Medulla oblongata (tissue), 1 donor: Measurements from ENCODE around the gene DOCK11.

Experiments used
- DNase-seq: peaks from one replicate; pipeline ENCODE4 v3.0.0-alpha.2; 2015; ENCODE audit errors: extremely low spot score

The DOCK11 gene

DNA sequence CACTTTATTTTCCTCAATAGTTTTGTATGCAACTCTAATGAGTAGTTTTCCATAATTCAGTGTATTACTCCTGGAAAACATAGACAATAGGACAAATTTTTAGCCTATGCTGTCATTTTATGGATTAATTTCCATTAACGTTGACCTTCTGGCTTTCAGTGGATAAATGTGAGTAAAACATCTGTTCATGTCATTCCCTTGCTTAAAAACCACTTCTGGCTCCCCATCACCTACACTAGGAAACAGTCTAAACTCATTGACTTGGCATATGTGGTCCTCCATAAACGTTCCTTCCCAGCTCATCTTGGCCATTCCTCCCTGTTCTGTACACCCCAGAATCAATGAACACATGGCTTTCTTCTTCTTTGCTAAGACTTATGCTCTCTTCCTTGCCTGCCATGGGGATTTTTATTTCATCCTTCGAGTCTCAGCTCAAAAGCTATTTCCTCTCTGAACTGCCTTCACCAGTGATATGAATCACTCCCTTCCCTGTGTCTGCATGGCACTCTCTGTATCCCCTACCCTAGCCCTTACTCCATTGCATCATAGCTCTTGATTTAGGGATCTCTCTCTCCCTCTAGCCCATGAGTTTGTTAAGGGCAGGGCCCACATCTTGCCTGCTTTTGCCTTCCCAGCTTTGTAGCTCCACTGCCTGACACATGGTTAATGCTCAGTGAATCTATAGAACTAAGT is 34.8 kb downstream of the DOCK11 start:
- DNase-seq = no peak

DNA sequence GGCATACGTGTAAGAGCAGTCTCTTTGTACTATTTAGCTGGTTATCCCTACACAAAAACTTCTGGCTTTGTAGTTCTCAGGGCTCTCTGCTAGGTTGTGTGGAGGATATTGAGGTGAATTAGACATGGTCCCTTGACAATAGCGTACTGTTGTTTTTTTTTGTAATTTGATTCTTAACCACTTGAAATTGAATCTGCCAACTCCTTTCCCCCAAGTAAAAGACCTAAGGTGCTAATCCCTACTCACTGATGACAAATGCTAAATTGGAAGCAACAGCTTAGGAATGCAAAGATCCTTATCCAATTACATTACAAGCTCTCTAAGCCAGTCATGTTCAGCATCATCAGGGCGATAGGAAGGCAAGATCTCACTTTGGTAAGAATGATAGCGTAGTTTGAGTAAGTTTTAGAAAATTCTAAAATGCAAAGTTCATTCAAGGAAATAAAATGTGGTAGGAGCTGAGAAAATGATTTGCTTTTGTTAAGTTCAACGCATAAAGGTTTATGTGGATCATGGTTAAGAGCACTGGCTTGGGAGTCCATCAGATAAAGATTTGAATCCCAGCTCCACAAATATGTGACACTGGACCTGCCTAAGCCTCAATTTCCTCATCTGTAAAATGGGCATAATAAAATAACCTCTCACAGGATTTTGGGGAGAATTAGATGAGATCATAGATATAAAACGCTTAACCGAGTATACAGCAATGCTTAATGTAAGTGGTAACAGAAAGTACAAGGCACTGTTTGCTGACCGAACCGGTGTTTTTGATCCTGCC is 39.3 kb downstream of the DOCK11 start:
- DNase-seq = no peak

DNA sequence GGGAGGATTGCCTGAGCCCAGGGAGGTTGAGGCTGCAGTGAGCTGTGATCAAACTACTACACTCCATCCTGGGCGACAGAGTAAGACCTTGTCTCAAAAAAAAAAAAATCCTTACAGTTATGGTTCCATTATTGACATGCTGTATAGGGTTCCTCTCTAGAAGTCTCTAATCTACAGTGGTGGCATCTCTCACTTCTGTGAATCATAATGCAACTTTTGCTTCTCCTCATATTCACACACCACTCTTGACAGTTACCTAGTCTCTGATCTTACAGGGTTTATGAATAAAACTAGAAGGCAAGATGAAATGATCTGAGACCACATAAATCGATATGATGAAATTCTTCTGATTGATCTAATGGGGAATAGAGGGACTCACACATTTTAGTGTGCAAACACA is 40.6 kb downstream of the DOCK11 start:
- DNase-seq = no peak

DNA sequence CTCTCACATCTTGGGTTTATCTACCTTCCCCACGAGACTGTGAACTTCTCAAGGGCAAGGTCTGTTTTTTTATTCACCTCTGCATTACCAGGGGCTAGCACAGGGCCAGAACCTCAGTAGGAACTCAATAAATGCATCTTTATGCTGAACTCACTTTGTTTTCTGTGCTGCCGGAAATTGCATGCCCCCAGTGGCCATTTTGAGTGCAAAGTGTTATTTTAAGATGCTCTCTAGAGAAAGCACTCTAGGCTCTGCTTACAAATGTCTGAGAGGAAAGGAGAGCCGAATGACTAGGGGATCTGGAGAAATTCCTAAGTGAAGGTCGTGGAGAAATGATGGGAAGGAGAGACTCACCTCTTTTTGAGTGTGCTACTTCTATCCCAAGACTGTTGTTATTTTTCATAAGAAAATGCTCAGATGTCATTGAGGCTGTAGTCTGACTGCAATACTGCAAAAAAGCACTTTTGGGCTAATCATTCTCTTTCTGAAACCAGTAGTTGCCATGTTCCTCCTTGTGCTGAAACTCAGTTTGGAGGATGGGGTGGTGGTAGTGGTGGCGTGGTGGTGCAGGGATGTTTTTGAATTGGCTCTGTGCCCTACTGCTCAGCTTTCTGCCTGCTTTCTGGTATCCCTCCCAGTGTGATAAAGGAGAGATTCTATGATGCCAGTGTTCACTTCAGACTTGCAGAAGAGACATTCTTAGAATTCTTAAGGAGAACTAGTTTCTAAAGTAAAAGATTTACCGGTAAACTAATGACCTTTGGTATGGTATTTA is 41.3 kb downstream of the DOCK11 start:
- peak; percentile 28 for DNase-seq

DNA sequence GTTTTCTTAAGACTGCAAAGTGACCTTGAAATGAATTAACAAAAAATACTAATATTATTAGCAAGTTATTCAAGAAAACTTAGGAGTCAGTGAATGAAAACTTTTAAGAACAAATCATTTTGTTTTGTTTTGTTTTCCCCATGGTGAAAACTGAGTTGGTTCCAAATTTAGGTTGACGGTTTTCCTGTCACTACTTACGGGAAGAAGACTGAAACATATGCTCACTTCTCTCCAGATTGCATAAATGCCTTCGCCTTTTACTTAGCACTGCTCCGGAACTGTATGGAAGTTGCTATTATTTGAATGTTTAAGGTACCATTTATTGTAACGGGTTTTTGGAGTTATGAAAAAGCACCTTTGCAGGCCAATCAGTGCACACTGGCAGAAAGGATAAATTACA is 42.8 kb downstream of the DOCK11 start:
- DNase-seq = no peak

DNA sequence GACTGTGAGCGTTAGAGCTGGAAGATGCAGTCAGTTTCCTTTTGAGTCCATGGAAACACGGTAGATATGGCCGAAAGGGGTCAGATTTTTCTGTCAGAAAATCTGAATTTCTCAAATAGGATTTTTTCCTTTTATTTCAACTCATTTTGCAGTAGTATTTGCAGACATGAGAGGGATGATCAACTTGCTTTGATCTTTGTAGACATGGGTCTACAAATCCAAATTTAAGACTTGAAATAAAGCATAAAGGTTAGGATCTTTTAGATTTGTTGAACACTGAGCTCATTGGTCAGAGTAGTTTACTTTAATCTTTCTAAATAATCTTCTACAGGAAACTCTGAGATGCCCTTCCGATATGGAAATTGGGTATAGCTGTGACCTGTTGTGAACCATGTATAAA is 44.7 kb downstream of the DOCK11 start:
- no peak for DNase-seq

DNA sequence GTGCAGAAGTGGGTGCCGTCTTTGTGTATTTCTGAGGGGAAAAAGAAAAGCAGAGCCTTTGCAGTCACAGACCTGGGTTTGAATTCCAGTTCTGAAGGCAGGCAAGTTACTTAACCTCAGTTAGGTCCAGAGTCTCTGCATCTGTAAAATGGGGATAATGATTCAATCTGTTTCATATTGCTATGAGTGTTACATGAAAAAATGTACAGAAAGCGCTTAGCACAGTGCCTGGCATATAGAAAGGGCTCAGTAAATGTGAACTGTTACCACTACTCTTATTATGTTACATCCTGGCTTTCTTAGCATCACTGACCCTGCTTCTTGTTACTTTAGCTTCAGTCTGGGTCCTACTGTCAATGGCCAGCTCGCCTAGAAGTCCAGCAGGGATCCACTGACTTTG is 45.9 kb downstream of the DOCK11 start:
- DNase-seq = no peak

DNA sequence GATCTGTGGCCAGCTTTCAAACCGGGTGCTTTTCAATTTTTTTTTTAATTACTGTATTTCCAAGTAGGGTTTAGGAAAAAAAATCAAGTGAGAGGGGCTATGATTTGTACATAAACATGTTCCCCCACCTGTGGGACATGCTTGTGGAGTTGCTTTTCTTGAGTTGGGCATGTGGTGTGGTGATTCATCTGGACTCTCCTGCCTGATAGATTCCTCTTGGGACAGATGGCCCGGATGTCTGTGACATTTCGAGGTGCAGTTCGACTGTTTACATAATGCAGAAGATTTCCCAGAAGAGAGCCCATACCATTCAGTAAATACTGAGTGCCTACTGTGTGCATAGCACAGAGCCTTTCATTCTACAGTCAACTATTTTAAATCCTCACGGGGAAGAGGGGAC is 49.9 kb downstream of the DOCK11 start:
- DNase-seq = no peak

DNA sequence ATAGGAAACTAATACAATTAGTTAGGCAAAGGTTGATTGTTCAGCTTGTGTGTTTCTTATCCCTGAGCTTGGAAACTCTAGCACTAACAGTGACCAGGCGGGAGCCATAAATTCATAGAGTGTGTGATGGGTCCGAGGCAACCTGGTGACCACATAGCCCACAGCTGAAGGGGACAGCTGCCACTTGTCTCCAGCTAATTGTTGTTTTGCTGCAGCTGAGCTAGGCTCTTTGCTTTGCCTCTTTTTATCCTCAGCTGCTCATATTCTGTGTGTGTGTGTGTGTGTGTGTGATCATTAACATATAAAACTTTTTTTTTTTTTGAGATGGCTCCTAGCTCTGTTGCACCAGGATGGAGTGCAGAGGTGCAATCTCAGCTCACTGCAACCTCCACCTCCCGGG is 53.2 kb downstream of the DOCK11 start:
- DNase-seq = no peak

DNA sequence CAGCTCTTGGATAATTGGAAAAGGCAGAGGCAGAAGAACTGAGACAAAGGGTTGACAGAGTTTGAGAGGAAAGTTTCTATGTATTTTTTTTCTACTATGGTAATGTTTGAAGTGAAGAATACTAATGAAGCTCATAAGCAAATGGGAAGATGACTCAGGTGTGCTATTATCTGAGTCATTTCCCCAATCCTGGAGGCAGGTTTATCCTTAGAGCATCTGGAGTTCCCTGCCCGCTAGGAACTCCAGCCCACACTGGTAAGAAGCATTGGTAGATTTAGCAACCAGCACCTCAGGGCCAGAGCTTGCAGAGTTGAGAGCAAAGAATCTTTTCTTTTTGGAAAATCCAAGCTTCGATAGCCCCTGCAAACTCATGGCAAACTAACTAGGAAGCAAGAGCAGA is 55.2 kb downstream of the DOCK11 start:
- no peak for DNase-seq

DNA sequence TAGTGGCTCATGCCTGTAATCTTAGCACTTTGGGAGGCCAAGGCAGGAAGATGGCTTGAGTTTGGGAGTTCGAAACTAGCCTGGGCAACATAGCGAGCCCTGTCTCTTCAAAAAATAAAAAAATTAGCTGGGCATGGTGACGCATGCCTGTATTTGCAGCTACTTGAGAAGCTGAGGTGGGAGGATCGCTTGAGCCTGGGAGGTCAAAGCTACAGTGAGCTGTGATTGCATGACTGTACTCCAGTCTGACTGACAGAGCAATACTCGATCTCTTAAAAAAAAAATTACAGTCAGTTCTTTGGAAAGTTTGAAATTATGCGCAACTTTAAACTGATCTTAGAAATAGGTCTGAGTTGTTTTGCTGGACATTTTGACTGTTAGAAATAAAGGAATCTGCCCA is 55.8 kb downstream of the DOCK11 start:
- no peak for DNase-seq

DNA sequence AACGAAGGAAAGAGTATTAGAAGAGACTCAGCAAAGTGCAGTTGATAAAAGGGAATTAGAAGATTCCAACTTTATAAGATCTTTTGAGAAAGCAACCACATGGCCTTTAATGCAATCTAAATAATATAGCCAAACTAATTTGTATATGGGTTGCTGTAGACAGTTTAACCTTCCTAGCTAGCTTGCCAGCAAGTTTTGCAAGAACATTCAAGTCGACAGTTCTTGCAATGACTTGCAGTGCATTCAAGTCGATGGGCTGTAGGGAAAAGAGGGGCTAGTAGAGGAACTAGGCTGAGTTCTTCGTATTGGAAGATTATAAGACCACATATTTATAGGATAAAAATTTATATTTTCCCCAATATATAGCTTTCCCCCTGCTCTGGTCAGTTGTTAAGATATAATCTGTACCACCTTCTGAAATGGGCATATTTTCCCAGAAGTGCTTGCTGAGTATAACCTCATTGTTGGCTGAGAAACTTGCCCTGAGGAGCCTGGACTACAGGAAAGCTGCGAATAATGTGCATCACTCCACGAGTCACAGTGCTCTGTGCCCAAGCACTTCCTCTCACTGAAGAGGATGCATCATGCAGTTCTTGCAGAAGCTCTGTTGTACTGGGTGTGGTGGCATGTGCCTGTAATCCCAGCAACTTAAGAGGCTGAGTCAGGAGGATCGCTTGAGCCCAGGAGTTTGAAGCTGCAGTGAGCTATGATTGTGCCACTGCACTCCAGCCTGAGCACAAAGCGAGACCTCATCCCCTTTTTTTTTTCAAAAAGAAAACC is 56.7 kb downstream of the DOCK11 start:
- DNase-seq = no peak

DNA sequence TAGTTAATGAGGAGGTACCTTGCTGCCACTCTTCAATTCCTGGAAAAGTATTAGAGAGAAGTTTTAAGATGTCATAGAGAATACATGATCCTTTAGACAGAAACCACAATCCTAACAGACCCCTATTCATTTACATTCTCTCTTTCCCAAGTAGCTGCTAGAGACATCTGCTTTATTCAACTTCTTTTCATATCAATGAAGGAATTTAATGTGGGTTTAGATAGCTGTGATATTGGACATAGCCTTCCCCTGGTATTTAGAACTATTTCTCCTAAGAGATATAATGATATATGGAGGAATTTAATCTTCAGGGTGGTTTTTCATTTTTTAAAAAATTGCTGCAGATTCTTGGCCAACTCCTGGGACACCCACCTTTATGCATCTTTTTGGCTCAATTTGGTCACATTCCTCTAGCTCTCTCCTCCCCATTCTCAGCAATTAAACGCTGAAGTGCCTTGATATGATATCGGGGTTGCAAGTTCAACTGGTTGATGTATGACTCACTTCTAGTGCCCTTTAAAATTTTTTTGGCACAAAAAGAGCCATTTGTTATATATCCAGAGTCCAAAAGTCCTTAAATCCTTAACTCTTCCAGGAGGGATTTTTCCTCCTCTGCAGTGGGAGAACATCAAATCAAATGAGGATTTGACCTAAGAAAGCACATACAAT is 57.6 kb downstream of the DOCK11 start:
- DNase-seq = no peak

DNA sequence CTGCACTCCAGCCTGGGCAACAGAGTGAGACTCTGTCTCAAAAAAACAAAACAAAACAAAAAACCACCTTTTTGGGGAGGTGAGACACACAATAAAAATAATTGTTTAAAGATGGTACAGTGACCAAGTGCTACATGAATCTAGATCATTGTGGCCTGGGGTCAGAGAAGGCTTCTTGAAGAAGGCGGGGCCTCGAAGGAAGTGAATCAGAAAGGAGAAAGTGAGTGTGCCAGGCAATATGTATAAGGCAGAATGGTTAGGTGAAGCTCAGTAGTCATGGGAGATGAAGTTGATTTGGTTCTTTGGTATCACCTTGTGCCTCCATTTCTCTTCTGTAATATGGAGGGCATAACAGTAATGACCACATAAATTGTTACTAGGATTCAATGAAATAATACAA is 58.9 kb downstream of the DOCK11 start:
- no peak for DNase-seq

DNA sequence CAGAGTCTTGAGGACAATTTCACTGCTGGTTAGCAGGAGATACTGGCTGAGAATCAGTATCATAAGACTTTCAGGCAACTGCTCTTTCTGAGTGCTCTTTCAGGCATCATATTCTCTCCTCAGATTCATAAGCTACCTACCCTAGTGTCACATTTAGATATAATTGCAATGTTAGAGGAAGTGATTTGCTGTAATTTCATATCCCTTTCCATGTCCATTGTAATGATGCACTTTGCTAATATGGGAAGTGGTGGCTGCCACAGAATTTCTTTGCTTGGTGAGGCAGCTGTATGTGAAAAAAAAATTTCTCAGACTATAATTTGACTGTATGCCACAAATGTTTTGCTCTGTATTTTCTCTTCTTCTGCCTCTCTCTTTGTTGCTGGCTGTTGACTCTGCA is 63.3 kb downstream of the DOCK11 start:
- no peak for DNase-seq

DNA sequence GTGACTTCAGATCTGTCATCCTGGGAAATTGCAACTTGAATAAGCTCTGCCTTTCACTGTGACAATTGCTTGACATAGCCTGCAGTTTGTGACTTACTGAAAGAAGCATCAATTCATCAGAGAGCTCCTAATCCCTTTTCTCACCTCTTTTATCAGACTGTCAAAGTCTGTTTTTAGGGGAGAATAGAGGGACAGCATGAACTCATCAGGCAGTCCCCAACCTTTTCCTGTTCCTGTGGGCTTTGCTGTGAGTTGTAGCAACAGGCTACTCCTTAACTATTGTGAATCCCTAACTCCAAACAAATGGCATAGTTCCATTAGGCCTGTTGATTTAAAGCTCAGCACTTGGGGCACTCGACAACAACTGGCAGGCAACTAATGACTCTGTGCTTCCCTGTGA is 64.9 kb downstream of the DOCK11 start:
- DNase-seq = no peak

DNA sequence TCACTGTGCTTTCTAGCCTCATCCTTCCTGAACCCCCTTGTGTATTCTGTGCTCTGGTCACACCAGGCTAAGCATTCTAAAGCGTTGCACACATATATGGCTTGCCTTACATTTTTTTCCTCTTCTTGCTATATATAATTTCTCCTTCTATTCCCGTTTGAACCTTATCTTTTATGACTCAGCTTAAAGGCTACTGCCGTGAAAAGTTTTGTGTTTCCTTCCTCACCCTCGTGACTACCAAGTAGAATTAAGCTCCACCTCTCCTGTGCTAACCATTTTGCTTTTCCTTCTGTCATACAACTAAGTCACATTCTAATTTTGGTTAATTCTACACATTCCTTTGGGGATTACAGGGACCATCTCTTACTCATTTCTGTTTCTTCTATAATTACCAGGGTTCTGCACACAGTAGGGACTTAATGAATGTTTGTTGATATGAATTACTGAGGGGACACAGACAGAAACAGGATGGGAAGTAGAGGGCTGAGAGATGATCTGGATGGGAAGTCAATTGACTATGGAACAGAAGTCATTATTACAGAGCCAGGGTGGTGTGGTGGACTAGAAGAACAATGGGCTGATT is 67.1 kb downstream of the DOCK11 start:
- no peak for DNase-seq

DNA sequence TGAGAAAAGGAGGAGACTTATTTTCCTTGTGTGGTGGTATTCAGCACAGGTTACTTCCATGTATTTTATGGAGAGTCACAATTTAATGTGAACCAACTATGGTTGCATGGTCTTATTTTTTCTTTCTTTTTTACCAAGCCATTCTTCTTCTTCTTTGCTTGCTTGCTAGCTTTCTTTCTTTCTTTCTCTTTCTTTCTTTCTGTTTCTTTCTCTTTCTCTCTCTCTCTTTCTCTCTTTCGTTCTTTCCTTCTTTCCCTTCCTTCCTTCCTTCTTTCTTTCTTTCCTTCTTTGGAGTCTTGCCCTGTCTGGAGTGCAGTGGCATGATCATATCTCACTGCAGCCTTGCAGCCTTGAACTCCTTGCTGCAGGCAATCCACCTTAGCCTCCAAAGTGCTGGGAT is 68.9 kb downstream of the DOCK11 start:
- no peak for DNase-seq

DNA sequence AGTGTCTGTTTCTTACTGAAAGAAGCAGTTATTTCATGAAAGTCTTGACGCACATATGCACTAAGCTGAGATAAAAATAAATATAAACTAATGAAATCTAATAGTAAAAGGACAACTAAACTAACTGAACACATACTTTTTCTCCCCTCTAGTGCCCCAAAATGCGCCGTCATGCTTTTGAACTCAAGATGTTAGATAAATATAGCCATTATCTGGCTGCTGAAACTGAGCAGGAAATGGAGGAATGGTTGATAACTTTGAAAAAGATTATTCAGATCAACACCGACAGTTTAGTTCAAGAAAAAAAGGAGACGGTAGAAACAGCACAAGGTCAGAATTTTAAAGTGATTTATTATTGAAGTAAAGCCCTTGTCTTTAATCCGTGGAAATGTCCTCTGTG is 70.2 kb downstream of the DOCK11 start:
- no peak for DNase-seq

DNA sequence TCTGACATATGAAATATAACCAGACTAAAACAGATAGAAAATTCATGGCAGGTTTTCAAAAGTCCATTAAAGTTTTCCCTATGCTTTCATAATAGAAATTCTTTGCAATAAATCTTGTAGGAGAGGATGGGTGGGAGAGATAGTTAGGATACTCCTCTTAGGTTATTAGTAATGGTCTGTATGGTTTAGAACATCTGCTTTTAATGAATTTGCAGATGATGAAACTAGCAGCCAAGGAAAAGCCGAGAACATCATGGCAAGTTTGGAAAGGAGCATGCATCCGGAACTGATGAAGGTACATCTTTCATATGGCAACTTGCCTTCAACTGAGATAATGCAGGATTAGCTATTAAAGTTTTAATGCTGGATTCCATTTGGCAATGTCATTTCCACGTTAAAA is 70.7 kb downstream of the DOCK11 start:
- no peak for DNase-seq

DNA sequence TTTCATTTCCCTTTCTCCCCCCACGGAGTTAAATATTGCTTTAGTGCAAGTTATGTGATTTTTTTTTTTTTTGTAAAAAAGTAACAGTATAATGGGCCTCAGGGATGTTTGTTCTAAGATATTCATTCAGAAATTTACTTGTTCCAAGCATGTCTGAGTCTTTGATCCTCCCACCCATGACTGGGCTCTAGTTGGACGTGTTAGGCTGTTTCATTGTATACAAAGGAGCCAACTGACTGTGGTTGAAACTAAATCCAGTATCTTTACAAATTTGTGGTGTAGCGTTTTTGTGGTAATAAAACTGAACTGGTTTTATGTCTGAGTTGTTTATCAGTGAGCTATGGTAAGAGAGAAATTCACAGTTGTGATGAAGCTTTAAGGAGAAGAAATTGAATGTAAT is 74.1 kb downstream of the DOCK11 start:
- DNase-seq = no peak
